Right lobe of liver (tissue), 6 donors: ENCODE results near the gene IQSEC1. TPM values are rescaled to one million over a fixed set of nuclear protein-coding genes. Genes with fewer than 3 reads are reported as not detected.
A peak's percentile ranks its signal among the peaks of the same experiment; 100 is the strongest.

Experiments
- ATAC-seq, 4 donors: fragments of 200-7000 bp; cut with Tn5 transposase; one replicate each; pipeline ENCODE4 v1.9.1; 2020; ENCODE audit warnings: mild to moderate bottlenecking in 4 of 4, moderate library complexity in 4 of 4
- DNase-seq, 3 donors: peaks; one replicate each; pipeline ENCODE4 v3.0.0-alpha.2; 2020
- H3K27ac ChIP-seq, 3 donors: fragments of 200-600 bp; one replicate each; pipeline ENCODE4 v1.8.0; 2022
- H3K27me3 ChIP-seq, 2 donors: fragments of 200-600 bp; one replicate each; pipeline ENCODE4 v1.8.0; 2022
- H3K36me3 ChIP-seq, 4 donors: fragments of 200-600 bp; sonication (generic) in 1 of 4; one replicate each; pipeline versions ENCODE4 v1.5.1 to v1.8.0; 2017 to 2022; ENCODE audit warnings: control low read depth in 1 of 4
- H3K4me1 ChIP-seq, 4 donors: fragments of 200-600 bp; sonication (generic) in 1 of 4; one replicate each; pipeline versions ENCODE4 v1.5.1 to v1.8.0; 2017 to 2022; ENCODE audit warnings: control low read depth in 1 of 4
- H3K4me3 ChIP-seq, 3 donors: fragments of 200-600 bp; one replicate each; pipeline ENCODE4 v1.8.0; 2022
- H3K9me3 ChIP-seq, 4 donors: fragments of 200-600 bp; sonication (generic) in 1 of 4; one replicate each; pipeline versions ENCODE4 v1.5.1 to v1.8.0; 2017 to 2022; ENCODE audit warnings: control low read depth in 1 of 4
- CTCF ChIP-seq, 4 donors: fragments of 200-600 bp in 3 of 4; fragments of 450-650 bp in 1 of 4; IDR thresholded peaks; one replicate each; pipeline versions ENCODE4 v1.5.1 to v1.8.0; 2016 to 2022; ENCODE audit warnings: antibody characterized with exemption in 4 of 4, mild to moderate bottlenecking in 2 of 4
- POLR2A ChIP-seq: fragments of 450-650 bp; IDR thresholded peaks from one replicate; pipeline ENCODE4 v1.6.1; 2017; ENCODE audit warnings: antibody characterized with exemption, mild to moderate bottlenecking
- WGBS: methylation state at CpG from one replicate; pipeline ENCODE4 v1.1.6; 2018; ENCODE audit warnings: low coverage, low lambda C conversion rate; ENCODE audit not compliant: insufficient coverage; ENCODE audit errors: missing lambda C conversion rate; 5-methylcytosine and 5-hydroxymethylcytosine counted together
- intact Hi-C, 2 donors: fragments of 100-400 bp; cut with DNase I; formaldehyde crosslinking; loops; one replicate each; pipeline versions ENCODE4 v1.11.2 to v1.14.1; 2022
- total RNA-seq, 6 experiments: library from RNA; depleted of rRNA in 2 of 6; stranded (reverse); fragments of >200 nt in 2 of 6; fragmentation: NEBNext Ultra II Directional in 3 of 6; extraction: Animal tissue kit (Norgen Biotek cat#: 25700) in 3 of 6; gene quantifications; one replicate each; pipeline versions ENCODE4 v1.1.0 to v1.2.4, GENCODE V29; 2016 to 2023
- donor health status: DM: no; HTN: yes; CAD: no.
- donor health status: DM: no; HTN: no; CAD: no.
- donor health status: DM: no; HTN: no; CAD: no.
- donor health status: DM: no; HTN: yes; CAD: no.
- donor health status: DM: no; HTN: yes; CAD: no.

The IQSEC1 gene
- total RNA-seq, 6 experiments from 2014 or later: 32.1 to 61.3 (median 48.9) TPM

GRCh38 chr3:12943124-12944021 is 129.9 kb downstream of the IQSEC1 start:
- peaks cover 0 to 32% (median 13%) of the 10 kb centered on the region in 4 donors for H3K36me3 ChIP-seq
- intact Hi-C loops: no loop called here
- peaks cover 0 to 16% (median 5%) of the 10 kb centered on the region in 4 donors for H3K4me1 ChIP-seq
- H3K4me3 ChIP-seq: no peak overlapping the region
- no peaks in the 10 kb centered on the region for H3K9me3 ChIP-seq
- WGBS: 60% methylated on average over 1 of the region's 22 CpGs
- TF ChIP-seq CTCF (IDR thresholded peaks at IDR 0.05): no peak
- peak overlapping the region in 1 of 3 donors; percentile 24 for H3K27ac ChIP-seq
- peak; percentile 44 to 89 (median 68) for ATAC-seq
- DNase-seq: peak in 2 of 3 donors; percentile 73 to 78
- no peaks in the 10 kb centered on the region for H3K27me3 ChIP-seq

- Histone ChIP-seq H3K27ac (no peak overlapping the region), H3K27me3 (no peaks in the 10 kb centered on the region), H3K4me1 (peaks cover 0 to 10% (median 5%) of the 10 kb centered on the region in 4 donors), H3K36me3 (peaks cover 0 to 42% (median 15%) of the 10 kb centered on the region in 4 donors), H3K4me3 (no peak overlapping the region), H3K9me3 (no peaks in the 10 kb centered on the region)
- intact Hi-C loops: no loop called here
- DNase-seq (peak in 1 of 3 donors; percentile 52), ATAC-seq (no peak)
- no peak for TF ChIP-seq CTCF (IDR thresholded peaks at IDR 0.05)
- TF ChIP-seq POLR2A: no peak
- 80% methylated on average over 1 of the region's 26 CpGs for WGBS
Measured at GRCh38 chr3:12941495-12942023, 131.7 kb downstream of the IQSEC1 start.

- Histone ChIP-seq H3K4me3 (no peak overlapping the region), H3K4me1 (peaks cover 0 to 10% (median 5%) of the 10 kb centered on the region in 4 donors), H3K27me3 (no peaks in the 10 kb centered on the region), H3K27ac (no peak overlapping the region), H3K9me3 (no peaks in the 10 kb centered on the region), H3K36me3 (peaks cover 0 to 49% (median 19%) of the 10 kb centered on the region in 4 donors)
- ATAC-seq (no peak), DNase-seq (no peak)
- TF ChIP-seq CTCF (IDR thresholded peaks at IDR 0.05) (no peak), POLR2A (no peak)
- 100% methylated on average over 1 of the region's 6 CpGs for WGBS
- intact Hi-C loops: no loop called here
Measured at GRCh38 chr3:12940854-12941253, 132.4 kb downstream of the IQSEC1 start.

- no peak overlapping the region for H3K27ac ChIP-seq
- ATAC-seq (no peak), DNase-seq (no peak)
- peaks cover 0 to 9% (median 3%) of the 10 kb centered on the region in 4 donors for H3K4me1 ChIP-seq
- peaks cover 0 to 60% (median 23%) of the 10 kb centered on the region in 4 donors for H3K36me3 ChIP-seq
- intact Hi-C loops: no loop called here
- no peaks in the 10 kb centered on the region for H3K9me3 ChIP-seq
- 100% methylated on average over 2 of the region's 10 CpGs for WGBS
- TF ChIP-seq POLR2A (no peak), CTCF (IDR thresholded peaks at IDR 0.05) (no peak)
- no peaks in the 10 kb centered on the region for H3K27me3 ChIP-seq
- no peak overlapping the region for H3K4me3 ChIP-seq
Measured at GRCh38 chr3:12939137-12939536, 134.1 kb downstream of the IQSEC1 start.
